Measurements from ENCODE around the gene BCL6. TPM values are rescaled to one million over a fixed set of nuclear protein-coding genes. Genes with fewer than 3 reads are reported as not detected.

Gene BCL6
- total and polyA plus RNA-seq, 9 of the 15 experiments (the other 6 are each of a cell fraction or from before 2014, with no cell fraction given), result 0.08 to 3.5 (median 1.6) TPM

GRCh38 chr3:187739561-187740332 is 5.5 kb downstream of the BCL6 start:
- ChIA-PET CTCF (ENCODE audit: low intra/inter-chr PET ratio) (interaction anchor here (0.6 to 5.4 kb wide), 4 partner anchors 123 to 1216 kb away, joined by 3 to 39 read pairs (median 6); no protein-coding TSS in a partner anchor), POLR2A (interaction anchor here (0.6 to 1.9 kb wide), 7 partner anchors 21 to 1064 kb away, joined by 3 to 5 read pairs (median 3); no protein-coding TSS in a partner anchor)
- DNase-seq (ENCODE audit: extremely low read depth in 1 of 4, low spot score in 3 of 4), result peak; percentile 75 to 86 (median 83)
- no TSS peak for BruUV-seq (replicated peaks)
- peaks cover 0 to 13% of the 10 kb centered on the region in 2 experiments; a peak in 1 of 5 replicates for H3K27me3 ChIP-seq (ENCODE audit: control insufficient read depth in 2 of 2, insufficient read depth in 2 of 2, low read length in 2 of 2)
- peaks cover 27% of the 10 kb centered on the region for H3K79me2 ChIP-seq (ENCODE audit: control insufficient read depth, insufficient read depth, low read length)
- H3K36me3 ChIP-seq (ENCODE audit: control insufficient read depth, insufficient read depth, low read length), result no peaks in the 10 kb centered on the region
- FAIRE-seq, result no peak
- WGBS (ENCODE audit: insufficient coverage, low coverage, missing lambda C conversion rate), result 7% methylated on average over 40 of the region's 53 CpGs
- peak overlapping the region; percentile 72 for H3K4me2 ChIP-seq (ENCODE audit: insufficient read depth, low read length)
- H3K27ac ChIP-seq (ENCODE audit: extremely low read depth, low read depth, low read length), result no peak overlapping the region
- H3K4me3 ChIP-seq, result peak overlapping the region; percentile 38
- intact Hi-C loops (cut with micrococcal nuclease), result loop anchor here (1.0 to 10.0 kb wide), 7 partner anchors 175 to 1409 kb away; no protein-coding TSS in a partner anchor
- in situ Hi-C loops (cut with MboI), result loop anchor here (5.0 to 25.0 kb wide), 2 partner anchors 1213 to 1398 kb away; no protein-coding TSS in a partner anchor
- H3K4me1 ChIP-seq (replicated peaks in 1 of 2; ENCODE audit: control insufficient read depth in 2 of 2, insufficient read depth in 2 of 2, low read length in 2 of 2), result peaks cover 44 to 64% of the 10 kb centered on the region in 2 experiments
- ATAC-seq, result peak; percentile 60
- peak overlapping the region; percentile 33 to 44; a peak in 2 of 4 replicates for H3K9ac ChIP-seq (ENCODE audit: insufficient read depth in 1 of 2, low read depth in 2 of 2, low read length in 2 of 2)
- no peaks in the 10 kb centered on the region for H3K9me3 ChIP-seq (replicated peaks; ENCODE audit: control insufficient read depth, insufficient read depth, low read depth, low read length)
- peak overlapping the region; percentile 93 for H2AFZ ChIP-seq (ENCODE audit: low read depth, low read length)
- H4K20me1 ChIP-seq (replicated peaks; ENCODE audit: control insufficient read depth, insufficient read depth, low read length), result peaks cover 19% of the 10 kb centered on the region
- no peaks in the 10 kb centered on the region for H3K9me1 ChIP-seq (ENCODE audit: control insufficient read depth, insufficient read depth, low read length)
- TF ChIP-seq CREB1 (IDR thresholded peaks at IDR 0.05) (peak; percentile 31; the same call in 1 of the 2 replicates), CREB1 (CRISPR knock-in tag; IDR thresholded peaks at IDR 0.05) (0 out of 2 replicates have a peak, but pooled peaks have one; percentile 37), ZBTB40 (IDR thresholded peaks at IDR 0.05) (peak; percentile 71), ZBTB40 (CRISPR knock-in tag; IDR thresholded peaks at IDR 0.05) (0 out of 2 replicates have a peak, but pooled peaks have one; percentile 31), SMAD3 (CRISPR knock-in tag; conservative IDR thresholded peaks at IDR 0.05) (0 out of 2 replicates have a peak, but pooled peaks have one; percentile 60), CTCF (IDR thresholded peaks at IDR 0.05 in 2 of 3, conservative IDR thresholded peaks at IDR 0.05 in 1 of 3; ENCODE audit: insufficient read depth in 2 of 3, low read depth in 1 of 3, low read length in 3 of 3) (peak; percentile 90 to 96 (median 94)), ZNF551 (CRISPR knock-in tag; IDR thresholded peaks at IDR 0.05) (no peak), CCAR2 (IDR thresholded peaks at IDR 0.05; ENCODE audit: low read depth, low read length) (no peak), ARID1B (IDR thresholded peaks at IDR 0.05) (0 out of 2 replicates have a peak, but pooled peaks have one; percentile 13)
